Esophagus muscularis mucosa (tissue), 3 donors: ENCODE data around the gene IPCEF1.

ENCODE experiments used
- EP300 ChIP-seq: sonication (generic); formaldehyde crosslinking; IDR thresholded peaks from one replicate; pipeline ENCODE4 v1.6.1; 2017; ENCODE audit warnings: antibody characterized with exemption
- TF ChIP-seq, protein P1 (sequence below), 3 experiments: fragments of 200-600 bp in 2 of 3; fragments of 450-650 bp in 1 of 3; sonication (generic) in 2 of 3; IDR thresholded peaks; one replicate each; pipeline ENCODE4 v1.5.1; 2017 to 2019; ENCODE audit warnings: antibody characterized with exemption in 3 of 3, mild to moderate bottlenecking in 2 of 3, moderate library complexity in 1 of 3

DNA sequence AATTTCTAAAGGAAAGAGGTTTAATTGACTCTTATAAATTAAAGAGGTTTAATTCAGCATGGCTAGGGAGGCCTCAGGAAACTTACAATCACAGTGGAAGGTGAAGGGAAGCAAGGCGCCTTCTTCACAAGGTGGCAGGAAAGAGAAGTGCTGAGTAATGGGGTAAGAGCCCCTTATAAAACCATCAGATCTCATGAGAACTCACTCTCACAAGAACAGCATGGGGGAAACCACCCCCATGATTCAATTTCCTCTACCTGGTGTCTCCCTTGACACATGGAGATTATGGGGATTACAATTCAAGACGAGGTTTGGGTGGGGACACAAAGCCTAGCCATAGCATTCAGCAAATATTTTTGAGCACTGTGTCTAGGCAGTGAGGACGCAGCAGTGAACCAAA lies 3.9 kb upstream of the IPCEF1 start:
- no peak for TF ChIP-seq EP300
- TF ChIP-seq, protein P1, sequence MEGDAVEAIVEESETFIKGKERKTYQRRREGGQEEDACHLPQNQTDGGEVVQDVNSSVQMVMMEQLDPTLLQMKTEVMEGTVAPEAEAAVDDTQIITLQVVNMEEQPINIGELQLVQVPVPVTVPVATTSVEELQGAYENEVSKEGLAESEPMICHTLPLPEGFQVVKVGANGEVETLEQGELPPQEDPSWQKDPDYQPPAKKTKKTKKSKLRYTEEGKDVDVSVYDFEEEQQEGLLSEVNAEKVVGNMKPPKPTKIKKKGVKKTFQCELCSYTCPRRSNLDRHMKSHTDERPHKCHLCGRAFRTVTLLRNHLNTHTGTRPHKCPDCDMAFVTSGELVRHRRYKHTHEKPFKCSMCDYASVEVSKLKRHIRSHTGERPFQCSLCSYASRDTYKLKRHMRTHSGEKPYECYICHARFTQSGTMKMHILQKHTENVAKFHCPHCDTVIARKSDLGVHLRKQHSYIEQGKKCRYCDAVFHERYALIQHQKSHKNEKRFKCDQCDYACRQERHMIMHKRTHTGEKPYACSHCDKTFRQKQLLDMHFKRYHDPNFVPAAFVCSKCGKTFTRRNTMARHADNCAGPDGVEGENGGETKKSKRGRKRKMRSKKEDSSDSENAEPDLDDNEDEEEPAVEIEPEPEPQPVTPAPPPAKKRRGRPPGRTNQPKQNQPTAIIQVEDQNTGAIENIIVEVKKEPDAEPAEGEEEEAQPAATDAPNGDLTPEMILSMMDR (IDR thresholded peaks at IDR 0.05): no peak
